Measurements from ENCODE around the gene GFRA3.

GRCh38 chr5:138230981-138231589 lies 43.3 kb downstream of the GFRA3 start:
- TF ChIP-seq REST (IDR thresholded peaks at IDR 0.05; ENCODE audit: insufficient read depth in 1 of 2, low read depth in 2 of 2, low read length in 2 of 2) (no peak), POLR2AphosphoS5 (IDR thresholded peaks at IDR 0.05; ENCODE audit: low read depth, low read length) (no peak)
